ENCODE data around the gene NOS3.

NOS3 gene

DNA sequence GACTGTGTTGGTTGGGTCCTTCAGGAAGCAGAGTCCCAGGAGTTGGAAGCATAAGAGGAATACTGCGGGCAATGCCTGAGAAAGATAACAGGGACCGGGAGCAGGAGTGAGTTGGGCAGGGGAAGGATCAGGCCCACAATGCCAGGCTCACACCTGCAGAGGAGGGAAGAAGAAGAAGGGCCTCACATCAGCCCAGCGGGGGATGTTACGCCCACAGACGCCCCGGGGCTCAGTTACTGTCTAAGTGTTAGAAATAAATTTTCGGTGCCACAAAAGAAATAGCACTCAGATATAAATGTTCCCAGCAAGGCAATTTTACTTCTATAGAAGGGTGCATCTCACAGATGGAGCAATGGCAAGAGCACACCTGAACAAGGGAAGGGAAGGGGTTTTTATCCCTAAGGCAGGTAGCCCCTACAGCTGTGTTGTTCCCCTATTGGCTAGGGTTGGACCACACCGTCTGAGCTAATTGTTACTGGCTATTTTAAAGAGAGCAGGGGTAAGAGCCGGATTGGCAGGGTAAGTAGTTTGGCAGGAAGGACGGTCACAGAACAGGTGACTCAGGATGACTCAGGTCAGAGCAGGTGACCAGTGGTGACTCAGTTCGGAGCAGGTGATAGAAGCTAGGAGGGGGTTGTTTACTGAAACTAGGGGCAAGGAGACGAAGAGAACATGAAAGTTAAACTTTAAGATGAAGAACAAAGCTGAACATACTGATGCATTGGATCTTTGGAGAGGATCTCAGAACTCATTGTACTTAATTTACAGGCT lies at the start of gene NOS3:
Gene NOS3 (plus strand): TSS at position 602 of the 771 bp plus-strand sequence. CDS start 2,787 bp downstream, outside the sequence.
- no peak for DNase-seq (ENCODE audit: low read depth)

DNA sequence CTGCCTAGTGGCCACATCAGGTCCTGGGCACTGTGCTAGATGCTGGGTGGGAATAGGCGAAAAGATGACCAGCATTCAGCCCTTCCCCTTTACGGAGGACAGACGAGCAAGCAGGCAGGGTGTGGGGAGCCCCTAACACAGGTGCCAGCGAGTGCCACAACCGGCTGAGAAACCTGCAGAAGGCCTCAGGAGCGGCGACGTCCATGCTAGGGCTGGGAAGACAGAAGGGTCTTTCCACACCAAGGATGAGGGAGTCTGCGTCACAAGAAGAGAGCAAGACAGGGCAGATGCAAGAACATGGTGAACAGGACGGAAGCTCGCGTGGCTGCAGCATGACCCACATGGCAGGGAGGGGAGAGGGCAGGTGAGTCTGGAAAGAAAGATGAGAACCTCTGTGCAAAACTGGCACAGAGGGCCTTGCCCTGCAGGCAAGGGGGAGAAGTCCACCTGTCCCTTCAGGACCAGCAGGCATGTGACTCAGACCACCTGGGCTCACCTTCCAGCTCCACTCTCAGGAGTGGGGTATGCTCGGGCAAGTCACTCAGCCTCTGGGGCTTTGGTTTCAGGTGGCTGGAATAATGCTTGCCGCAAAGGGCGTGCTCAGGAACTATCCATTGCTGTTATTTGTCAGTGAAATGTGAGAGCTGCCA lies 49.3 kb upstream of the NOS3 start:
- DNase-seq (ENCODE audit: low read depth): no peak

DNA sequence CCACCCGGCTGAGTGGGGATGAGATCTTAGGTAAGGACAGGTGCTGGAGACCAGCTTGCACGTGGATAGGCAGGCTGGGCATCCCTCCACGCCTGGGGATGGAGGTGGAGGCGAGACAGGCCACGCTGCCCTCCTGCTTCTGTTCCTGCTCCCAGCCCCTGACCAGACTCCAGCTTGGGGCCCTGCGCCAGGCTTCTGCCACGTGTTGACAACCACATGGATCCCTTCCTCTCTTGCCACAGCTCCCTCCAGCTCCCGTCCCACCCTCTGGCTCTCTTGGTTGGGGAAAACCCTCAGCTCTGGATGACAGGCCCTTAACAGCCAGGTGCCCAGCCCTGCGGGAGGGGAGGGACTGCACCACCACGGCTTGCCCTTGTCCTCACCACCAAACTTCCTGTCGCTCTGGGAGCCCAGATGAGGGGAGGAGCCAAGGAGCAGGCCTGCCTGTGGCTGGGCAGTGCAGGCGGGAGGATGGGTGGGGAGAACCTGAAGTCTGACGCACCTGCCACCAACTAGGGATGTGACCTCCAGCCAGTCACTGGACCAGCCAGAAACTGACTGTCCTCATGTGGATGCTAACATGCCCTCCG lies 48.7 kb upstream of the NOS3 start:
- peak; percentile 42 for DNase-seq (ENCODE audit: low read depth)

DNA sequence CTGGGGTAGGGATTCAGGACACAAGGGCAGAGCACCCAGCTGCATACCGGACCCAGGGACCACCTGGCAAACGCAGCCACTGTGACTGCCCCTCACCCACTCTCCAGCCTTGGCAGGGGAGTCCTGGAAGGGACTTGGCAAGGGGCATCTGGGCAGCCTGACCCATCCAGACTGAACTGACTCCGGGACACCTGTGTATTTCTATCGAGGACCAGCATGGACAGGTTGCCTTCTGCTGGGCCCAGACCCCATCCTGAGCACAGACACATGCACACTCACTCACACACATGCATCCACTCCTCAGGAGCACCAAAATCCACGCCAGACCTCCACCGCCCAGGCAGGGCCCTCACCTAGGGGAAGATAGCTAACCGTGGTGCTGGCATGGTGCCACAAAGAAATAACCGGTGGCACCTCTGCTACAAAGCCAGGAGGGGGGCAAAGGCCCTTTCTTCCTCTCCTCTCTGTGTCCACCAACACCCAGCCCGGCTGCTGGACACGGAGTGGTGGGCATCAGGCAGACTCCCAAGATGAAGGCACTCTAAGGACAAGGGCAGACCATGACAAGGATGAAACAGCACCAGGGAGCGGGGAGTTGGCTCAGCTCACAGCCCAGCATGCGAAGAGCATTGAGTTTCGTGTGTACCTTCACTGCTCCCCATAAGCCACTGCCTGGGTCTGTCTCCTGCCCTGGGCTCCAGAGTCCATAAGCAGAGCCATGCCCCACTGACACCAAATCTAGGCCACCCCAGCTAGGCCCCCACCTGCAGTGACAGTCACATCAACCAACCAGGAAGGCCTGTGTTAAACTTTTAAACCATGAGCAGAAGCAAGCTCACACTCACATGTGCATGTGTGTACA lies 48.0 kb upstream of the NOS3 start:
- no peak for DNase-seq (ENCODE audit: low read depth)

DNA sequence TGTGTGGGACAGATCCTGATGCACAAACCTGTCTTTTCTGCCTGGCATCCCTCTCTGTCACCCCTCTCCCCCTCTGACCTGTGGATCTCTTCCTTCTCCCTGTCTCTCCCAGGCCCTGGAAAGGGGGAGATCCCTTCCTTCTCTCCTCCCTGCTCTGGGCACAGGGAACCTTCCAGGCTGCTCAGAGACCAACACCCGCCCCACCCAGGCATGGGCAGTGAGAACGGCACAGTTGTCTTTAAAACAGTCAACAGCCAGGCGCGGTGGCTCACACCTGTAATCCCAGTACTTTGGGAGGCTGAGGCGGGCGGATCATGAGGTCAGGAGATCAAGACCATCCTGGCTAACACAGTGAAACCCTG lies 47.4 kb upstream of the NOS3 start:
- no peak for DNase-seq (ENCODE audit: low read depth)

DNA sequence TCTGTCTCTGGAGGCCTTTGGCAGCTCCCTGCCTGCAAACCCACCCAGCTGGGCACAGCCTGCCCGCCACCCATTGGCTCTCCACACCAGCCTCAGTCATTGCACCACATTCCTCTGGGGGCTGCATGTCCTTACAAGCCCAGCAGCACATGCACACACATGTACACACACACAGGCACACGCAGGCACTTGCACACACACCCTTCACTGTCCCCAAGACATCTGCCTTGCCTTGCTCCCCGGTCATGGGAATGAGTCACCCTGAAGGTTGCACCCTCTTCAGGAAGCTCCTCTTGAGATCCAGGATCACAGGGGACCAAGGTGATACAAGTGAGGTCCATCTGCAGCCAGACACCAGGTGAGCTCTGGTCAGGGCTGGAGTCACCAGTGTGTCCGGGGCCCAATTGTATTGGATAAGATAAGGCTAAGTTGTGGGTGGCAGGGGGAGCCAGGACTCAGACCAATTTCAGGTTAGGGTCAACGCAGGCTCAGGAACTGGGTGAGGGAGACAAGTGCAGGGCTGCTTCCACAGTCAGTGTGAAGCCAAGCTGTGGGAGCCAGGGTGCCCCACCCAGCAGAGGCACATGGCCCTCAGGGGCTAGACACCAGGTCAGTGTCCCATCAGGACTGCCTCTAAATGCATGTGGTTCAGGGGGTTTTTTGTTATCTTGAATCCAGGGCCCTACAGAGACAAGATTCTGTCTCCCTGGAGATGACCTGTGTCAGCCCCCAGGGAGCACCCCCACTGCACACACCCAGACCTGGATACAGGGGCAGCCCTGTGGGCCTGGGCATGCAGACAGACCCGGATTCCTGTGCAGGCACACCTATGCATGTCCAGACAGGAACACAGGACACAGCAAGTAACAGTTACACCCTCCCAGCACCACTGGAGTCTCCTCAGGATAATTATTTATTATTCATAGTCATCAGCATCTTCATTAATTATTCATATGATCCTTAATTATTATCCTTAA lies 46.5 kb upstream of the NOS3 start:
- no peak for DNase-seq (ENCODE audit: low read depth)

- no peak for DNase-seq (ENCODE audit: low read depth)
Measured at GRCh38 chr7:150945171-150945852, 45.5 kb upstream of the NOS3 start.

DNA sequence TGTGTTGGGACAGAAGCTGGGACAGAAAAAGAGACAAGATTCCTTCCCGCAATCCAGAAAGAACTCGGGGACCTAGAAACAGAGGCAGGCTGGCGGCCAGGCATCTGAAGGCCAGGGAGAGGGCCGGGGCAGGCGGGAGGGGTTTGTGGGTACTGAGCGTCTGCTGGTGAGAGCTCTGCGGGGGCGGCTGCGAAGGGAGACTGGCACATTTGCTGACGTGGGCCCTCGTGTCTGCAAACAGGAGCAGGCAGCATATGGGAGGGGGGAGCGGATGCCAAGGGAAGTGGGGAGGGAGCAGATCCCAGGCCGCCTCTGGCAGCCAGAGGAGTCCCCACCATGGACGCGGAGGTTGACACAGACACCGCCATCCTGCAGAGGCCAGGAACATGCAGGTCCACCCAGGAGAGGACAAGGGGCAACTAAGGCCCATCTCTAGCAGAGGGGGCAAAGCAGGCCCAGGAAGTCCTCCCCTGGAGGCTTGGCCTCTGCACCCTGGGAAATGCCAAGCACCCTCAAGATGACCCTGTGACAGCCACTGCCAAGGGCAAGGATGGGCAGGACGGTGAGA lies 44.9 kb upstream of the NOS3 start:
- no peak for DNase-seq (ENCODE audit: low read depth)

DNA sequence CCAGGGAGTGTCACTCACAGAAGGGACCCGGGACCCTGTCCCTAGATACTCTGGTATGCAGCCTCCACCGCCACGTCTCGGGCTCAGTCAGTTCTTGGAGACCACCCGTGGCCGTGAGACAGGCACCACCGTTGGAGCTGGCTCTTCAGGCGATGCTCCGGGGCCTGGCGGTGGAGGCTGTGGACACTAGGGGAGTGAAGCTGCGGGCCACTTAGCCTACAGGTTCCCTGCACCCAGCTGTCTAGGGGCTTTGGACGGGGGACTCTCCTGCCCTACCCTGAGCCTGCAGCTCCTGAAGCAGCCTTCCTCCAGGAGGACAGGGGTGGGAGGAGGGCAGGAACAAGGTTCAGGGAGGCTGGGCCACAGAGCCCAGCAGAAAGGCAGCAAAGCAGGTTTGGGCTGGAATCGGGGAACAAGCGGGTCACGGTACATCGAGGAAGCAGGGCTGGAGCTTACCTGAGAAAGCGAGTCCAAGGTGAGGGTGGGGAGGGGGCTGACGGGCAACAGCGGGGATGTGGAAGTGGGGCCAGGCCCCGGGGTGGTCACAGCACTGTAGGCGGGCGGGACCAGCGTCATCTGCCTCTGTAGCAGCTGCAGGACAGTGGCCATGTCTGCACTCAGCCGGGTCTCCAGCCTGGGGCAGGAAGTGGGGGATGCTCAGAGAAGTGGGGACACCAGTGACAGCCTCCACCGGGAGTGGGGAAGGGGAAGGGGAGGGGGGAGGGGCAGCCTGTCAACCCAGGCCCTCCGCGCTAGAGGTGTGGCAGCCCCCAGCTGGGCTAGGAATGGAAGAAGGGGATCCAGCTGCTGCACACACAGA lies 44.2 kb upstream of the NOS3 start:
- DNase-seq (ENCODE audit: low read depth): no peak

DNA sequence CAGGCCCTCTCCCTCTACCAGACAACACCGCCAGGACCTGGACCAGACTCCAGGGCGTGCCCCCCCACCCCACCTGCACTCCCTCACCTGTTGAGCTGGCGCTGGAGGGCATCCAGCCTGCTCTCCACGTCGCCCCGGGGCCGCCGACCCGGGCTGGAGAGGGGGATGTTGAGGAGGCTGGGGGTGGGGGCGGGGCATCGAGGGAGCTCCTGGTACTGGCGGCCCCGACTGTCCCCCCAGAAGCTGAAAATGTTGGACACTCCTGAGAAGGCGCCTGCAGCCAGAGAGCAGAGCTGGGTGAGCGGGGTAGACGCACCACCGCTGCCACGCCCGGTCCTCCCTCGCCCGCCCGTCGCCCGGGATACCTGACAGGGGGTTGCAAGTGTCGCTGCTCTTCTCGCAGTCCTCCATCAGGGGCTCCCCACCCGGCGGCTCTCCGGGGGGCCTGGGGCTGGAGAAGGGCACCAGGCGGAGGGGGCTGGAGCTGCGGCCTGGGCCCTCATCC lies 43.5 kb upstream of the NOS3 start:
- no peak for DNase-seq (ENCODE audit: low read depth)

- no peak for DNase-seq (ENCODE audit: low read depth)
Measured at GRCh38 chr7:150947761-150948651, 42.8 kb upstream of the NOS3 start.

DNA sequence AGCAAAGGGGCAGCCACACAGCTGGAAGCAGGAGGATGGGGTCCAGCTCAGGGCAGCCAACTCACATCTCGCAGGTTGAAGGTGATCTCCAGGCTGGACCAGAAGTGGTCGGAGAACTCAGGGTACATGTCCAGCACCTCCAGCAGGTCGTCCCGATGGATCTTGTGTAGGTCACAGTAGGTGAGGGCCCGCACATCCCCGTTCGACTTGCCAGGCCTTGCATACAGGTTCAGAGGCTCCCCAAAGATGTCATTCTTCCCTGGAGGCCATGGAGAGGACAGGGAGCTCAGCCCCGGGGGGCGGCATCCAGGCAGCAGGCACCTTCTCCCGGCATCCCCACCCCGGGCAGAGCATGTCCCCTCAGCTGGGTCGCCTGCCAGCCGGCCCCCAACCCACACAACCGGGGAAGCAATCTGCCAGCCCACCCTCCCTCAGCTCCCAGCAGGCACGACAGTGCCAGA lies 42.0 kb upstream of the NOS3 start:
- DNase-seq (ENCODE audit: low read depth): no peak

GRCh38 chr7:150949564-150949963 lies 41.3 kb upstream of the NOS3 start:
- no peak for DNase-seq (ENCODE audit: low read depth)

GRCh38 chr7:150949971-150950491 lies 40.8 kb upstream of the NOS3 start:
- DNase-seq (ENCODE audit: low read depth): no peak

DNA sequence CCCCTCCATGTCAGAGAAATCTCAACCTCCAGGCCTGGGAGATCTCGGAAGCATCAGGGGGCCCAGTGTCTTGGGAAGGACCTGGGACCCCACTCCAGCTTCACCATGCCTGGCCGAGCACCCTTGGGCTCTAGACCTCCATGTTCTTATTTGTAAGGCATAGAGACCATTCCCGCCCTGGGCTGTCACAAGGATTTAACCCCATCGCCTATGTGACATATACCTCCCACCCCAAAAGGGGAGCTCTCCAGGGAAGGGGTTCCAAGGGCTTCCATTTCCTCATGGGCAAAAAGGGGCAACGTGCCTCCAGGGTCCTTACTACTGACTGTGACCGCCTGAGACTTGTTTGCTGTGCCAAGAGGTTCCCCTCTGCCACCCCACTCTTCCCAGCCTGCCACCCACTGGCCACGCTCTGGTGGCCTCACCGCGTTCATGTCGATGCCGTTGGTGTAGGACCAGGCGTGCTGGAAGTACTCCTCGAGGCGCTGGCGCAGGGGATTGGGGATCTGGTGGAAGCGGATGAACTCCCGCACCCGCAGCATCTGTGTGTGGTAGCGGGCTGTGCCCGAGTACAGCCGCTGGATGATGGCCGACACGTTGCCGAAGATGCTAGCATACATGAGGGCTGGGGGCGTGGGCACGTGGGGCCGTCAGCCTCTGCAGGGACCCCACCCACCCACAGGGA lies 40.2 kb upstream of the NOS3 start:
- DNase-seq (ENCODE audit: low read depth): no peak

GRCh38 chr7:150951181-150951520 lies 39.7 kb upstream of the NOS3 start:
- no peak for DNase-seq (ENCODE audit: low read depth)

- no peak for DNase-seq (ENCODE audit: low read depth)
Measured at GRCh38 chr7:150951521-150951920, 39.3 kb upstream of the NOS3 start.

Measured in activated T-cell treated with anti-CD3 and anti-CD28 coated beads for 48 hours (primary cell).